ENCODE data around the gene POLR1A. TPM values are rescaled to one million over a fixed set of nuclear protein-coding genes. Genes with fewer than 3 reads are reported as not detected.

POLR1A gene
- polyA plus RNA-seq, 12 donors: 15.0 to 21.0 (median 18.1) TPM; not detected in 1

DNA sequence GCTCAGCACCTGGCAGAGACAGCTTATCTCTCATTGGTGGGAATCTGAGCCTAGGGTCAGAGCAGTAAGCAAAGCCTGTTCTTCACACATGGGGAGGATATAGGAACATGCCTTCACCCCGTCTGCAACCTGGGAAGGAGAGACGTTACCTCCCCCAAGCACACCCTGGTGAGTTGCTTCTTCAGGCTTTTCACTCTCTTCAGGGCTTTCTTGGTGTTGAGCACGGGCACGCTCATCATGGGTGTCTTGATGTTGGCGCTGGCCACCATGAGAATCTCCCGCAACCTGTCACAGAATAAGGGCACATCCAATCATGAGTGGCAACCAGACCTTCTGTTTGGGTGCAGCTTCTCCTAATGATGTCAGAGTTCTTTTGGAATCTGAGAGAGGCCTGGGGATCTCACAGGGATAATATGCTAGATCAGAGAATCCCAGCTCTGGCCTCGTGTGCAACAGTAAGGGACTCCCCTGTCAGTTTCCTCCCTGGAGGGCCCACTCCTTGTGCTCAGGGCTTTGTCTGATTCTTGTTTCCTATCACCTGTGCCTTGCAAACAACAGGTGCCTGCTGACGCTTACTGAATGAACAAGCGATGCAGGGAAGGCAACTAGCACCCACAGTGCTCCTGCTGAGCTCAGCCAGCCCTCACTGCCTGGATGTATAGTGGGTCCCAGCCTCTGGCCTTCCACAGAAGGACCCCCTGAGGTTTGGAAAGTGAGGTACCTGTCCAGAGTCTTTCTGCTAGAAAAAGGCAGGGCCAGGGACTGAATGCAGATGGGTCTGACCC, 66.3 kb downstream of the POLR1A start:
- no peak for DNase-seq

DNA sequence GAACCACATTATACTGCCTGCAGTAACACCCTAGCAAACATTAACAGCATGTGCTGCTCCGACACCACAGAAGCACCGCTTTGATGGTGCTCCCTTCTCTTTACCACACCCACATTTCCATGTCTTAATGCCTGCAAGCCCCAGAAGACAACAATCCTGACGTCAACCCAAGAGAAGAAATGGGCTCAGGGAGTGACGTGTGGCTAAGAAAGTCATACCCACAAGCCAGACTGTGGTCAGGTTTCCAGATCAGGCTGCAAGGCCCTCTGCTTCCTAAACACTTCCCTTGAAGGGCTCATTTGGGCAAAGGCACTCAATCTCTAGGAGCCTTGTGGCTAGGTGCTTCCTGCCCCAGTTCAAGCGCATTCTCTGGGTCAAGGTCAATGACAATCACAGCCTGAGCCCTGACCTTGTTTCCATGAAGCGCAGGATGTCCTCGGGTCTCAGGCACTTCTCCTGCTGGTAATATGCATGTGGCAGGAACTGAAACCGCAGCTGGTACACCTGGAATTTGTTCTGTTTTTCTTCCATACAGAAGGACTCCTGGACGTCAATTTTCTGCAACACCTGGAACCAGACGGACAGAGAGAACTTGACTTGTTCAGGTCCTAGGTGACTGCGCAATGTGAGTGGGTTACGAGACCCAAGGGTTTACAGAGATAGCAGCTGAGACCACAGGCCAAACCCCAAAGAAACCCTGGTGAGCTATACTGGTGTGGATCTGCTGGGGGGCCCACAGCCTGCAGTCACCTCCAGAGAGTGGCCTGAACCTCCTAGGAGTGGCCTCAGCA, 67.2 kb downstream of the POLR1A start:
- no peak for DNase-seq

DNA sequence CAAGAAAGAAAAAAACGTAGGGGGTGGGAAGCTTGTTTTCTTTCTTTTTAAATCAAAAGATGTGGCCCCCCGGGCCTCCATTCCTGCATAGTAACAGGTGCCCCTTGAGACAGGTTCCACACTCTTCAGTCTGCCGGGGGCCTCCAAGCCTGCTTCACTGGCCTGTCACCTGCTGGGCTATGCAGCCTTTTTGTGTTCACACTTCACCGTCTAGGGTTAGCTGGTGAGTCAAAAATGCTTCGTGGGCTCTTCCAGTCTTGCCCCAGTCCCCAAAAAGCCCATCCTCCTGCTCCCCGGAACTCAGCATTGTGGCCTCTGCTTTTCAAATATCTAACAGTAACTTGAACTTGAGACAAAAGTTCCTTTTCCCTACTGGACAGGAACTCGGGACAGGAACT, 67.9 kb downstream of the POLR1A start:
- no peak for DNase-seq

DNA sequence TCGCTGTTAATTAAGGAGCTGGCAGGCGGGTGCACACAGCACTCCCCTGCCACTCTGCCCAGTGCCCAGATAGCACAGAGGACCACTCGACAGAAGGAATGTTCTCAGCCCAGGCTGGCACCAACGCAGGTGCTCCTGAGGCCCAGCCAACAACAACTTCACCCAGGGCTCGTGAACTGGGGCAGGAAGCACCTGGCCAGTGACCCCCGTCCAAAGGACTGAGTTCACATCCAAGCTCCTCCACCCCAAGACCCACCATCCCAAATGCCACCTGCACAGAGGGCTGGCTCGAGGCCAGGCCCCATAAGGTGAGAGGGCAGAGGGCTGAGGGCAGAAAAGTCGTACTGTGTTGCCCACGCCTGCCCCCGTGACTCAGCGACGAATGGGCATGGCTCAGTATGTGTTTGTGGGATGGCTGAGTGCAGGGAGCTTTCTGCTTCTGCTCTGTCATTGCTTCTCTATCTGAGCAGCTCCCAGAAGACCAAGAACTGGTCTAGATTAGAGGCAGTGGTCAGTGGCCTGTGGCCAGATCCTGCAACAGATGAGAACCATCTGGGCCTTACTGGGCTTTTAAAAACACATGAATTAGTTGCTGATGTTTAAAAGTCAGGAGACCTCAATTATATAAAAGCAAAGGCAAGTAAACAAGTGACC, 68.4 kb downstream of the POLR1A start:
- peak; percentile 70 for DNase-seq

DNA sequence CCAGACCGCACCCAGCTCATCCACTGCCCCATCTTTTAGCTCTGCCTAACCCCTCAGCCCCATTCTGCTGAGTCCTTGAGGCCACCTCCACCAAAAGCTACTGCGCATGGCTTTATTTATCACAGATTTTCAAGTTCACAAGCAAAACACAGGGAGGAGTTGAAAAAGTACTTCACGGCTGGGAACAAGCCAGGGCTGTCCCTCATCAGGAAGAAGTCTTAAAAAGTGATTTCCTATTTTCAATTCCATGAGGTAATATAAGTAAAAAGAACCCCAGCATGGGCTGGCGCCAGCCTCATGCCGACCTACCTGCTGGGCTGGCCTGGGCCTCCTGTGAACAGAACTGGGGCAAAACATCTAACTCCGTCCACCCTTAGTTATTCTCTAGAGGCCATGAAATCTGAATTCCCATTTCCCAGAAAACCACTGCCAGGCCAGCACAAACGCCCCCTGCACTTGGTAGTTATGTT, 69.0 kb downstream of the POLR1A start:
- DNase-seq: peak; percentile 89

DNA sequence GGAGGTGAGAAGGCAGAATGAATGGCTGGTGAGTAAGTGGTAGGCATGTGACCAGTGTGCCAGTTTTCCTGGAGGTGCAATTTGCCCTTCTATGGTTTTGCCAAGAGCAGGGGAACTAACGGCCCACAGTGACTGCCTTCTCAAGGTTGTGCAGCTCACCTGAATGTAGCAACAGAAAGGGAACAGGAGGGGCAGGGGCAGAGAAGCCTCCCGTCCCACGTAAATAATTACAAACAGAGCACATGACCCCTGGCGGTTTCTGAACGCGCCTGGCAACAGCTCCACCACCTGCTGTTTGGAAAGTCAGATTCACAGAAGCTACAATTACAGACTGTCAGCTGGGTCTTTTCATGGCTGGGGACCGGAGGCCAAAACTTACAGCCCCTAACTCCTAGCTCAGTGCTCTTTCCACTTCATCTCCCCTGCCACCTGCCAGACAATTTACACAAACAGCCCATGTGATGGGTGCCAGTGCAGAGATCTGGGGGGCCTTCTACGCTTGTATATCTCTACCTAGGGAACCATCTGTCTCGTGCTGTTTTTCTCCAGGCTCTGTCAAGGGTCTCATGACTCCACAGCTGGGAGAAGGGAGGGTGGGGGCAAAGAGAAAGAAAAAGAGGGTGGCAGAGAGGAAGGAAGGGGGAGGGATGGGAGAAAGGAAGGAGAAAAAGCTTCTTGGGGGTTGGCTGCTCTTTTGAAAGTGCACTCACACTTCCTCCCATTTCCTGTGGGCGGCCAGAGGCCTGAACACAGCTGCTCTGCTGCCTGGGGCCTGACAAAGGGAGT, 69.6 kb downstream of the POLR1A start:
- DNase-seq: peak; percentile 83

DNA sequence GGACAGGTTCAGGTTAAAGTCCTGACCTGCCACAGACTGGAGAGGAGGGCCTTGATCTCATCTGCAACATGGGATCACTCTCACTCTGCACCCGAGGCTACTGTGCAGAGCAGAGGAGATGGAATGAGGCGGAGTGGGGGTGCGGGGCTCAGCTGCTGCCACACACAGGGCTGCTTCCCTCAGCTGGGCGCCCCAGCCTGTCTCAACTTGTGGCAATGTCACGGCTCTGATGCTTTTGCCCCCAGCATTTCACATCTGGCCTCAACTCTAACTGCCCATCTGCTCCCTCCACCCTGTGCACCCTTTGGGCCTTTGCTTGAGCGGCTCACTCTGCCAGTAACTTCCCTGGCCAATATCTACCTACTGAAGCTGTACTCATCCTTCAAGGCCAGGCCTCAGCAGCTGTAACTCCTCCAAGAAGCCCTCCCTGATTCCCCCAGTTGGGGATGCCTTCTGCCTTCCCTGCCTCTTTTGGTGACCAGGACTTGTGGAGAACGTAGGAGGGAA, 70.3 kb downstream of the POLR1A start:
- DNase-seq: no peak

DNA sequence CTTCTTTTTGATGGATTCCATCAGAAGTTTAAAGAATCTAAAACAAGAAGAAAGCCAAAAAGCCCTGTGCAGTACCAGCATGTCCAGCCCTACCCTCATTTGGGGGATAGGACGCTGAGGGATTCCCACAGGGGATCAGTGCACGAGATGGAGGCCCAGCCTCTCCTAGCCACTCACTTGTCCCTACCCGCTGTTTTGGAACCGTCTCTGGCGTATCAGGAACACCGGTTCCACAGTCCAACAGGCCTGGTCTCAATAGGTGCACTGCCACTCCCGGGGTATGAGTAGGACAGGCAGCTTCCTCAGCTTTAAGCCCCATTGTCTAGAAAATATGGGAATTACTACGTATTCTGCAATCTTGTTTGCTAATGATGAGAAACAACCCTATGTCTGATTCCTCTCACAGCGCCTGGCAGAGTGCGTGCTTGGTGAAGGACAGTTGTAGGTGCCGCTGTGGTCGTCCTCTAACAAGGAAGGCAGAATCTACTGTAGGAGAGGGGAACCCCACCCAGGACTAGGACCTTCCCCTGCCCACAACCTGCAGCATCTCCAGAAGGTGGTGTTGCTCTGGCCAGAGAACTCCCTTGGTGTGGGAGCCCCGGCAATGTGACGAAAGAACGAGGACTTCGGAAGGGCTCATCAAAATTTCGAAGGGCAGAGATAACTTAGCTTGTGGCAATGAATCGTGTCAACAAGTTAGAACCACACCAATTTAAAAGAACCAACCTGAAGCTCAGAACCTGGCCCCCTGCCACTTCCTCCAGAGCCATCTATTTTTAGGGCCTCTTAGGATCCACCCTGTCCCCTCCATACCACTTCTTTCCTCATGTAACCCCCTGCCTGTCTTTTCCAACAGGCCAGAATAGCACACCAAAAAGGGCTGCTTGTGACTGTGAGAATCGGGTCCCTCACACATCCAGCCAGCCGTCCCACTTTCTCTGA, 71.7 kb downstream of the POLR1A start:
- DNase-seq: no peak

DNA sequence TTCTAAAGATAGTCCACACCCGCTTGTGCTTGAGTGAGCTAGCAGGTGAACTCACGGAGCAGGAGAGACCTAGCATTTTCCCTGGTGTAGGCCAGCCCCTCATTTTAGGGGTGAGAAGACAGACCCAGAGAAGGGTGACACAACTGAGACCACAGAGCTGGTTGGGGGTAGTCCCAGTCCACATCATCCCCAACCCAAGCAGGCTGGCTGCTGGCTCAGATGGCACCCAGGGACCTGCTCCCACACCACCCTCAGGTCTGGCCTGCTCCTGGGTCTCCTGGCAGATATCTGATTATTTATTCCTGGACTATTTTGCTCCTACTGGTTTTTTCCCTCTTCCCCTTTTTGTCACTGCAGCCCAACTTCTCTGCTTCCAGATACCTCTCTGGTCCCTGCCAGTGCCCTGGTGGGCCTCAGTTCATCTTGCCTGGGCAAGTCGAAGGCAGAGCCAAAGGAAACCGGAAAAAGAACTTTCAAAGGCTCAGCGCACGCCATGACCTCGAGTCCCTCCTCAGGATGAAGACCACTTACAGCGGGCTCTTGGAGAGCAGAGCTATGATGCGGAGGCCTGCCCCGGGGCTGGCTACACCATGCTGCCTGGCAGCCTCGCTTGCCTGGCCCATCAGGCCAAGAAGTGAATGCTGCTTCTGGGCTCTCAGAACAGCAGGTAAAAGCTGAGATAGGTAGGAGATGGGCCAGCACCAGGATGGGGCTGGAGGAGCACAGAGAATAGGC, 72.7 kb downstream of the POLR1A start:
- no peak for DNase-seq

DNA sequence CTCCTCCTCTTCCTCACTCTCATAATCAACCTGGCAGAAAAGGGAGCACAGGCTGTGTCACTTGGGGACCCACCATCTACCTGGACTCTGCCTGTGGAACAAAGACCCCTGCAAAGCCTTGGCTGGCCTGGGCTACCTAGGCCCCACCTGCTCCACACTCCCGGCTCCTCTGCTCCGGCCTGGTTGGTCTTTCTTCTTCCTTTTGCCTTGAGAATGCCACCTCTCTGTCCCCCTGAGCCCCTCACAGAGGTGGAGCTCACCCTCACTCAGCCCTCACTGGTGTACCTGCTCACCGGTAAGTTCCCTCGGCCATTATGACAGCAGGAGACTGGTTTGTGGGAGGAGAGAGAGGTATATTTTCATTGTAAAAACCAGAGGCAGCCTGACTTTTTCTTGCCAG, 74.1 kb downstream of the POLR1A start:
- no peak for DNase-seq

DNA sequence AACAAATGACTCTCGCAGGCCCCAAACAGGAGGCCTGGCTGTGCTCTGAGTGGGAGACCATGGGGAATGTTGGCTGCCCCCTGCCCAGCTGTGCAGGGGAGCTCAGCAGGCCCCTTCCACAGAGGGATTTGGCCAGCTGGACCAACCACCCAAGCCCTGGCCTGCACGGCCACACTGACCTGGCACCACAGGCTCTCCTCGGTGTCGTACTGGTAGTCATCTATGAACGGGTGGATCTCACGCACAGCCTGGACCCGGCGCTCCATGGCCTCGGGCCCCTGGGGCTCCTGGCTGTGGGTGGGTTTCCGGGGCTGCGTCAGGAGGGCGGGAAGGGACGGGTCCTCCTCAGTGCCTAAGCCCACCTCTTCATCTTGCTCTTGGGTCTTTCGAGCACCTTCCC, 74.5 kb downstream of the POLR1A start:
- DNase-seq: no peak

DNA sequence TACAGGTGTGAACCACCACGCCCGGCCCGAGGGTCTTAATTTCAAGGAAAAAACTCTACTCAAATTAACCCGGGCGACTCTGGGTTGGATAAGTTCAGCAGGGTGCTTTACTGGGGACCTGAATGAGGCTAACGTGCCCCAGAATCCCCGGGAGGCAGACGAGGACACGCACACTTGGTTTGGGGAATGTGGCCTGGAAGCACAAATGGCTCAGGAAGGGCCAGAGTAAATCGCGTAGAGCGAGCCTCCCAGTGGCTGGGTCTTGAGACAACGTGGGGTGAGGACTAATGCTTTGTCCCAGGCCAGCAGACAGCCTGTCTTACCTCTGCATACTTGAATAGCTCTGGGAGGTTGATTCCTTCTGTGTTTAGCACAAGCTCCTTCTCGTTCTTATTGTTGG, 75.8 kb downstream of the POLR1A start:
- no peak for DNase-seq

DNA sequence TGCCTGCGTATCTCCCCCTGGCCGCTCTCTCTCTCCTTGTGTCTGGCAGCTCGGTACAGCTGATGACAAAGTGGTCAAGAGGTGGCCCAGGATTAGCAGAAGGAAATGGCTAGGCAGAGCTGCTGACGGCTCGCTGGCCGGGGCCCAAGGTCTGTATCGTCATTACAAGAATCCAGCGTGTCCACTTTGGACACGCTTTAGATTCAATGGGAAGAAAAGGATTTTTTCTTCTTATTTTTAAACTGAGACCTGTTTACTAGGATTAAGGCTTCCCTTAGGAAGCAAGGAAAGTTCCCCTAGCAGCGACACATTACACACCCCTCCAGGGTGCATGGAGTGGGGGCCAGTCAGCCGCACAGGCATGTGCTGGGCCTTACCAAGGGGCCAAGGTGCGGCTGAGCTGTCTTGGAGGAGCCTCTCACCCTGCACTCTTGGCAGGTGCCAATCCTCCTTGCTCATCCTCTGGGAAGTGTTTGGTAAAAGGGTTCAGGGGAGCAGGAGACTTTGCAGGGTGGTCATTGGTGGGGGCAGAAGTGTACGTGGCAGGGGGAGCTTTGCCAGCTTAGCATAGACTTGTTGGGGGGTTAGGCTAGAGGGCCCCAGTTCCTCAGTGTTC, 76.8 kb downstream of the POLR1A start:
- DNase-seq: no peak

DNA sequence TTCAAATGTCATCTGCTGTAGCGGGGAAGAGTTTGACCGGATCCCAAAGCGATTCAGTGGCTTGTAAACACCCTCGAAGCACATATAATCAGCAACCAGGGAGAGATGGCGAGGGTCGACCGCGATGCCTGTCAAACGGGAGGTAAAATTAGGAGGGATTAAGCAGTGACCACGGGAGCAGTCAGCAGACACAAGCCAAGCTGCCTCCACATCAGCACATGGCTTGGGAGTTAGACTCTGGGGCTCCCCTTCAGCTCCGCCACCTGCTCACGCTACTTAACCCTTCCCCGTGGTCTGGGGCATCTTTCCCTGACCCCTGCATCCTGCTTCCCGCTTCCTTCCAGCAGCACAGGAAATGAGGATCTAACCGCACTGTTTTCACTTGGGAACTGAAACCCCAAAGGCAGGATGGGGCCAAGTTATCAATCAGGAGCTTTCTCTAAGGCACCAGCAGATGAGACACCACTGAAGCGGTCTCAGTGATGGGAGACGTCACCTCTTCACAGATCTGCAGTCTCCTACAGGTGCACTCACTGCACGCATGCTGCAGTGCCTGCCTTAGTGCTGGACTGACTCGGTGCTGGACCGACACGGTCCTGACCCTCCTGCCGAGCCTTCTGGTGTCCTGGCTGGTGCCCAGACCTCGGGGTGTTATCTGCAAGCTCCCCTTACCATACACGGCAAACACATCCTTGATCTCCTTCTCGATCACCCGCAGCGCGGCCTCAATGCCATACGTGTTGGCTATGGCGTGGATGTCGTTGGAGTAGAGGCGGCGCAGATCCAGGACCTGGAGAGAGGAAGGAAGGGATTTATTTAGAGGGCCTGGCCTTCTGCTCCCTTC, 77.5 kb downstream of the POLR1A start:
- DNase-seq: no peak

DNA sequence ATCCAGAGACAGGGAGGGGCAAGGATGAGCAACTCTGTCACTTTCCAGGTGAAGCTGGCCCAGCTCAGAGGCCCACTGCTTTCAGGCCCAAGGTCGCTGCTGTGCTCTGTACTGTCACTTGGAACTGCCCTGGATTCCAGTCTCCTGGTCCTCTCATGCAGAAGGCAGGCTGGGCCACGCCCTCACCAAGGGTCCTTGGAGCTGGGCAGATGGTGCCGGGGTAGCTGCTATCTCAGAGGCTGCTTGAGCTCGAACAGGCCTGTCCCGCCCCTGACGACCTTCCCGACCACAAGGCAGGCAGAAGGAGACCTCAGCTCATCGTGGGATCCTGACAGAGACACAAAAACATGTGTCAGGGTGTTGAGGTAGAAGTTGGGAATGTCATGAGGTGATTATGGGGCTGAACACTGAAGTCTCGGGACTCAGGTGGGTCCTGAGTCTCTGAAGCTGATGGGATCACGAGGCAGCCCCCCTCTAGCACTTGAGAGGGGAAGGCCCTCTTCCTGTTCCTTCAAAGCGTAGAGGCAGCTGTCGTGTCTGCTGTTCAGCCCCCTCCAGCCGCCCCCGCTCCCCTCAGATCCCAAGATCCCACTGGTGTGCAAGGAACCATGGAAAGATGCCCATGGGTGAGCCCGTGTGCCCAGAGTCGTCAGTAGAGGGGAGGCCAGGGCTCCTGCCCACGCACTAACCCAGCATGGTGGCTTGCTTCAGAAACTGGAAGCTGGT, 78.3 kb downstream of the POLR1A start:
- DNase-seq: no peak

DNA sequence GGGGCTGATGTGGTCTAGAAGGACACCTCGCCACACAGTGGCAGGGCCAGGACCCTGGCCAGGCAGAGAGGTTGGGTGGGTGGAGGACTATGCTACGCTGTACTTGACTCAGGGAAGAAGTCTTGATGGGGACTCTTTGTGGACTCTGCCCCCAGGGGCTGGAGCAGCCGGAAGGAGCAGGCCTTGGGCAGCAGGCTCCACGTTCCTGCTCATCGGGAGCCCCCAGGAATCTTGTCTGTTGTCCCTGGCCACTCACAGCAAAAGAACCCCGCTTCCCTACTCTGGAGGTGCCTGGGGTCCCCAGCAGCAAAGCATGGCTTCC, 79.0 kb downstream of the POLR1A start:
- DNase-seq: no peak

DNA sequence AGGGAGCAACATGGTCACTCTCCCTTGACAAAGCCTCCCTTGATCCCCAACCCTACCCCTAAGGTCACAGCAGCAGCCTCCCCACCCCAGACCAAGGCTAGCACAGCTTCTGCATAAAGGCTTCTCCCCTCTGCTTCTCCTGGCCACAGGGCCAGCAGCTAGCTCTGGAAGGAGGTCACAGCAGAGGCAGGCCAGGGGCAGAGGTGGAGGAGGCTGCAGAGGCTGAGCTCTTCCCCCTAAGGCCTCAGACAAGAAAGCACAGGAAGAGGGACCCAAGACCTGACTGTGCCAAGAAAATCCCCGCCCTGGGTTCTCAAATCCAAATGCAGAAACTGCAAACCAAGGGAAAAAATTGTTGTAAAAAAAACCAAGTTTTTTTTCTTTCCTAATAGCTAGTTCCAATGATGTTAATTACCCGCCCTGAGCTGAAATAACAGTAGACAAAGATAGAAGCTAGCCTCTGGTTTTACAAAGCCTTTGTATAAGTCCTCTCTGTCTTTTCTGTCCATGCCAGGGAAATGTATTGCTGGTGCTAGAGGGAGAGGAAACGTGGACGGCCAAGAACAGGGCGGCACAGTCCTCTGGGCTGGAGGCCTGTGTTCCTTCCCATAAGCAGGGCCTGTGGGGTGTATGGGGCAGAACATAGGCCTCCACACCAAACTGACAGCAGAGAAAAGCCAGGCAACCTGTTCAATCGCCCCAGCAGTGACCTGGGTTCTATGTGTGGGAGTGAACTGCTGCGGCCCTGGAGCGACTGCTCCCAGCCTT, 79.5 kb downstream of the POLR1A start:
- no peak for DNase-seq
